OCI-LY1 (cell line): ENCODE data around the gene ZDHHC14.

Experiments
- H2AFZ ChIP-seq: fragments of 200-600 bp; sonication (generic), shearing (Covaris generic); 2 replicates; pipeline ENCODE4 v1.6.0; 2014; ENCODE audit warnings: antibody characterized with exemption, mild to moderate bottlenecking, low read length
- H3F3A ChIP-seq: fragments of 200-600 bp; sonication (generic), shearing (Covaris generic); 2 replicates; pipeline ENCODE4 v1.6.0; 2014; ENCODE audit warnings: mild to moderate bottlenecking, antibody characterized with exemption, low read length, moderate library complexity; ENCODE audit not compliant: insufficient read depth
- H3K27ac ChIP-seq: fragments of 200-600 bp; sonication (generic); 2 replicates; pipeline ENCODE4 v1.5.1; 2014; ENCODE audit warnings: low read length, mixed run types, mild to moderate bottlenecking, low read depth; ENCODE audit not compliant: poor library complexity, severe bottlenecking
- H3K27me3 ChIP-seq: fragments of 200-600 bp; sonication (generic); 2 replicates; pipeline ENCODE4 v1.6.0; 2014; ENCODE audit warnings: antibody characterized with exemption, mild to moderate bottlenecking, low read length, moderate library complexity; ENCODE audit not compliant: insufficient read depth
- H3K36me3 ChIP-seq: fragments of 200-600 bp; sonication (generic); 2 replicates; pipeline ENCODE4 v1.6.1; 2014; ENCODE audit warnings: mild to moderate bottlenecking, antibody characterized with exemption, low read length, moderate library complexity, mixed read lengths; ENCODE audit not compliant: insufficient read depth
- H3K4me1 ChIP-seq: fragments of 200-600 bp; sonication (generic); 2 replicates; pipeline ENCODE4 v1.5.1; 2014; ENCODE audit warnings: mild to moderate bottlenecking, low read length, moderate library complexity; ENCODE audit not compliant: insufficient read depth, severe bottlenecking
- H3K4me2 ChIP-seq: fragments of 200-600 bp; sonication (generic), shearing (Covaris generic); 2 replicates; pipeline ENCODE4 v1.6.1; 2014; ENCODE audit warnings: low read length
- H3K4me3 ChIP-seq: fragments of 200-600 bp; sonication (generic); 2 replicates; pipeline ENCODE4 v1.5.1; 2014; ENCODE audit warnings: low read length, low read depth, mild to moderate bottlenecking, mixed read lengths; ENCODE audit not compliant: poor library complexity, severe bottlenecking
- H3K79me2 ChIP-seq: fragments of 200-600 bp; shearing (Covaris generic); 2 replicates; pipeline ENCODE4 v1.6.1; 2016; ENCODE audit warnings: mixed run types, low read length, mixed read lengths; ENCODE audit not compliant: insufficient read depth
- H3K9ac ChIP-seq: fragments of 200-600 bp; sonication (generic), shearing (Covaris generic); 2 replicates; pipeline ENCODE4 v1.6.1; 2014; ENCODE audit warnings: mild to moderate bottlenecking, low read length, mixed read lengths
- H3K9me2 ChIP-seq: fragments of 200-600 bp; sonication (generic), shearing (Covaris generic); 2 replicates; pipeline ENCODE4 v1.6.1; 2014; ENCODE audit warnings: low read depth, mild to moderate bottlenecking, low read length, mixed read lengths
- H3K9me3 ChIP-seq: fragments of 200-600 bp; shearing (Covaris generic); 2 replicates; pipeline ENCODE4 v1.6.1; 2014; ENCODE audit warnings: low read length, mixed read lengths
- H4K20me1 ChIP-seq: fragments of 200-600 bp; sonication (generic), shearing (Covaris generic); 2 replicates; pipeline ENCODE4 v1.6.0; 2016; ENCODE audit warnings: mild to moderate bottlenecking, low read length; ENCODE audit not compliant: insufficient read depth
- EZH2 ChIP-seq: fragments of 200-600 bp; sonication (generic), shearing (Covaris generic); IDR thresholded peaks from 2 replicates; pipeline ENCODE4 v1.8.0; 2017; ENCODE audit warnings: borderline replicate concordance, mixed run types, mild to moderate bottlenecking, antibody characterized with exemption, low read length, moderate library complexity, mixed read lengths
- TF ChIP-seq, protein P1 (sequence below): fragments of 200-600 bp; sonication (generic), shearing (Covaris generic); IDR thresholded peaks from 2 replicates; pipeline ENCODE4 v1.5.1; 2017; ENCODE audit warnings: mild to moderate bottlenecking, antibody characterized with exemption, low read length, moderate library complexity, mixed read lengths

ZDHHC14 gene

DNA sequence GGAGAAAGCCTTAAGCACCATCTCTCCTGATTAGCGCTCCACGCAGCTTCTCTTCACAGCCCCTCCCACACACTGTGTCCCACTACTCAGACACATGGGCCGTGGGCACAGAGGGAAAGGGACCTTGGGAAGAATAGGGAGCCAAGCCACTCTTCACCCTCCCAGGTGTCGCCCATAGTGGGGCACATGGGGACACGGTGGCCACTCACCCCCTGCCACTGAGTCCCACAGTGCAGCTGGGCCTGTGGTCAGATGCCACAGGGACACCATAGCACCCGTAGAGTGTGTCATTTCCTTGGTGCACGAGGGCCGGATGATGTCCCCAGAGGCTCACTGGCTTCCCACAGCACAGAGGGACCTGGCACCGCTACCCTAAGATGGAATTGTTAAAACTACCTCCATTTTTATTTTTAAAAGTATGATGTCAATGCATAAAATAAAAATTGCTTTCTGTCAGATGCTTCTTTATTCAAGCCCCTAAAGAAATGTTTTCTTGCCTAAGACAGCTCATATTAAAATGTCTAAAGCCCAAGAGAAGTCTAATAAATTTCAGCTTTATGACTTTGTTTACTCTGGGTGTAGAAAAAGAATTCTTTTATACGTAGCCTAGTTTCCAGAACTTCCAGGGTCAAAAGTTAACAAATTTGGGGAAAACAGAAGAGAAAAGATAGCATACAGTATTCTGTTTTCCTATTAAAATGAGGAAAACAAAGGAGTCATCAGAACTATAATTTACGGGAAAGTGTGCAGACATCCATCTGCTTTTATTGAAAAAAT is 251.0 kb downstream of the ZDHHC14 start:
- no peaks in the 10 kb centered on the region for H3K9me3 ChIP-seq
- H3K27ac ChIP-seq = no peak overlapping the region

DNA sequence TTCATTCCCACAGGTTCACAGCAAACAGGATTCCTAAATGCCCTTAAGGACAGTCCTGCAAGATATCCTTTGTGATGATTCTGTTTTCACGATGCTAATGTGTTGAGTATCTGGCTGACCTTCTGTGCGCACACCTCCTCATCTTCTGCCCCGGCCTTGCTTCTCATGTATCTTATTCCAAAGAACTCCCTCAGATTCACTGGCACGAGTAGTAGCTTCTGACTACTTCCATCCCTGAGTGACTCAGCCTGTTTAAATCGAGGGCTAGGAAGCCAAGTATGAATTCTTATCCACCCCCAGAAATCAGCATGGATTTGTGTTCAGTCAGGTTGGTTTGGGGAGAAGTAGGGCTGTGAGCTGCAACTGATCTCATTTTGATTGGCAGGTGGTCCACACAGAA is 251.8 kb downstream of the ZDHHC14 start:
- no peak overlapping the region for H2AFZ ChIP-seq
- H3K9me3 ChIP-seq = no peaks in the 10 kb centered on the region
- no peaks in the 10 kb centered on the region for H3K79me2 ChIP-seq
- no peaks in the 10 kb centered on the region for H3K27me3 ChIP-seq
- H3K4me1 ChIP-seq = no peaks in the 10 kb centered on the region
- H3F3A ChIP-seq = no peaks in the 10 kb centered on the region
- H4K20me1 ChIP-seq = no peaks in the 10 kb centered on the region
- no peak for TF ChIP-seq EZH2
- H3K36me3 ChIP-seq = no peaks in the 10 kb centered on the region
- H3K9me2 ChIP-seq = no peaks in the 10 kb centered on the region
- H3K4me3 ChIP-seq = no peak overlapping the region
- H3K9ac ChIP-seq = no peak overlapping the region
- H3K4me2 ChIP-seq = no peak overlapping the region
- no peak overlapping the region for H3K27ac ChIP-seq

More for the DNA sequence above, 251.0 kb downstream of the ZDHHC14 start:
- Histone ChIP-seq H3K36me3 (no peaks in the 10 kb centered on the region), H3F3A (no peaks in the 10 kb centered on the region), H4K20me1 (no peaks in the 10 kb centered on the region), H3K4me3 (no peak overlapping the region), H3K9me2 (no peaks in the 10 kb centered on the region), H3K9ac (no peak overlapping the region), H3K27me3 (no peaks in the 10 kb centered on the region), H2AFZ (no peak overlapping the region), H3K4me1 (no peaks in the 10 kb centered on the region), H3K4me2 (no peak overlapping the region), H3K79me2 (no peaks in the 10 kb centered on the region)
- no peak for TF ChIP-seq EZH2

DNA sequence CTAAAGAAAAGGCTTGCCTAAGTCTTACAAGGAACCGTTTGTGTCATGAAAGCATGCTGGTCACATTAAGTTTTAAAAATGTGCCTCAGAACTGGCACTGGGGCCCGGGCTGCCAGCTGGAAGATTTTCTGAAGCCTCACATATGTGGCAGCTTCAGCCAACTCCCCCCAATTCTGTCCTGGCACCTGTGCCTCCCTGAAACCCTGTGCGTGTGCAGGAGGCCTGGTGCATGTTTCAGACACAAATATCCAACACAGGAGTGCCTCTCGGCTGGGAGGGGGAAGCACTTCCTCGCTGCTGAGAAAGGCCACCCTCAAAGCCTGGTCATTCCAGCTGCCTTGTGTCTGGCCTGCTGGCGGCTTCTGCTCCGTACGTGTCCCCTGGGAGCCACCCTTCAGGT is 253.6 kb downstream of the ZDHHC14 start:
- H2AFZ ChIP-seq = no peak overlapping the region
- H3K4me3 ChIP-seq = no peak overlapping the region
- H3F3A ChIP-seq = no peaks in the 10 kb centered on the region
- no peaks in the 10 kb centered on the region for H3K36me3 ChIP-seq
- no peak for TF ChIP-seq EZH2
- TF ChIP-seq, protein P1, sequence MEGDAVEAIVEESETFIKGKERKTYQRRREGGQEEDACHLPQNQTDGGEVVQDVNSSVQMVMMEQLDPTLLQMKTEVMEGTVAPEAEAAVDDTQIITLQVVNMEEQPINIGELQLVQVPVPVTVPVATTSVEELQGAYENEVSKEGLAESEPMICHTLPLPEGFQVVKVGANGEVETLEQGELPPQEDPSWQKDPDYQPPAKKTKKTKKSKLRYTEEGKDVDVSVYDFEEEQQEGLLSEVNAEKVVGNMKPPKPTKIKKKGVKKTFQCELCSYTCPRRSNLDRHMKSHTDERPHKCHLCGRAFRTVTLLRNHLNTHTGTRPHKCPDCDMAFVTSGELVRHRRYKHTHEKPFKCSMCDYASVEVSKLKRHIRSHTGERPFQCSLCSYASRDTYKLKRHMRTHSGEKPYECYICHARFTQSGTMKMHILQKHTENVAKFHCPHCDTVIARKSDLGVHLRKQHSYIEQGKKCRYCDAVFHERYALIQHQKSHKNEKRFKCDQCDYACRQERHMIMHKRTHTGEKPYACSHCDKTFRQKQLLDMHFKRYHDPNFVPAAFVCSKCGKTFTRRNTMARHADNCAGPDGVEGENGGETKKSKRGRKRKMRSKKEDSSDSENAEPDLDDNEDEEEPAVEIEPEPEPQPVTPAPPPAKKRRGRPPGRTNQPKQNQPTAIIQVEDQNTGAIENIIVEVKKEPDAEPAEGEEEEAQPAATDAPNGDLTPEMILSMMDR = no peak
- no peak overlapping the region for H3K4me2 ChIP-seq
- no peaks in the 10 kb centered on the region for H3K9me3 ChIP-seq
- no peak overlapping the region for H3K27ac ChIP-seq
- no peak overlapping the region for H3K9ac ChIP-seq
- no peaks in the 10 kb centered on the region for H3K4me1 ChIP-seq
- H4K20me1 ChIP-seq = no peaks in the 10 kb centered on the region
- no peaks in the 10 kb centered on the region for H3K79me2 ChIP-seq
- no peaks in the 10 kb centered on the region for H3K27me3 ChIP-seq
- H3K9me2 ChIP-seq = no peaks in the 10 kb centered on the region

DNA sequence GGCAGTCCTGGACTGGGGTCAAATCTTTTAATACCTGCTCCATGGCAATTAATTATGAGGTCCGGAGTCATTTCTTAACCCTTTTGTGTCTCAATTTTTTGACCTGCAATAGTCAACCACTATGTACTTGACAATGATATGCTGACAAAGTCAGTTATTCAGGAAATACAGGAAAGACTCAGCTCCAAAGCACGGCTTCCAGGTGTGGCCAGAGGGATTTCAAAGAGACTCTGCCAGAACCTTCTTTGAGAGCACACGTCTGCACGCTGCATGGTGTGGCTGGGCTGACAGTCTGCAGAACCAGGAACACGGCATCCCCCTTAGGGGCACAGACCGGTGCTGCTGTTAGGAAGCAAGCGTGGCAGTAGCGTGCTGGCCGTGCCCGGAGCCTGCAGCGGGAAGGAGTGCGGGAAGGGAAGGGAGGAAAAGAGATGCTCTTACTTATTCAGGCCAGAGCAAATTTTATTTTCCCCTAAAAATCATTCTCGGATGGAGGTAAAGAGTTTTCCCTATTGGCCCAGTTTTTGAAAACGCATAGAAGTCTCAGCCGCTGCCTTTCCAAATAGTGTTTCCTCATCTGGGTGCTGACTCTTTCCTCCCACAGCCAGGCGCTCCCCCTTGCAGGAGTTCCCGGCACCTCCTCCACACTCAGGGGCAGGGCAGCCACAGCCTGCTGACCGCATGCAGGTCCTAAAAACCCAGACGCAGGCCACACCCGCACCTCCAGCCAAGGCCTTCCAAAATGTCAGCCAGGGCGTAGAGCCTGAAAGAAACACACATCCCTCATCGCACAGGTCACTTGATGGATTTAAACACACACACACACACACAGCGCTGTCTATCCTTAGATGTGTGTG is 254.6 kb downstream of the ZDHHC14 start:
- H4K20me1 ChIP-seq = no peaks in the 10 kb centered on the region
- H3K9me3 ChIP-seq = no peaks in the 10 kb centered on the region
- no peak overlapping the region for H3K9ac ChIP-seq

More for the DNA sequence above, 254.6 kb downstream of the ZDHHC14 start:
- H3K4me1 ChIP-seq = no peaks in the 10 kb centered on the region
- no peak overlapping the region for H2AFZ ChIP-seq
- no peaks in the 10 kb centered on the region for H3K27me3 ChIP-seq
- H3K36me3 ChIP-seq = no peaks in the 10 kb centered on the region
- no peaks in the 10 kb centered on the region for H3F3A ChIP-seq
- no peaks in the 10 kb centered on the region for H3K9me2 ChIP-seq
- no peak overlapping the region for H3K4me3 ChIP-seq
- no peak overlapping the region for H3K4me2 ChIP-seq
- H3K79me2 ChIP-seq = no peaks in the 10 kb centered on the region
- no peak overlapping the region for H3K27ac ChIP-seq
- no peak for TF ChIP-seq EZH2
- TF ChIP-seq, protein P1 = no peak
